Testis (tissue), 3 donors: Measurements from ENCODE around the gene PSMC3. TPM values are rescaled to one million over a fixed set of nuclear protein-coding genes. Genes with fewer than 3 reads are reported as not detected.

Experiments used
- DNase-seq: peaks from one replicate; pipeline ENCODE4 v3.0.0-alpha.2; 2019
- H3K27ac ChIP-seq, 2 donors: fragments of 200-600 bp; sonication (generic); one replicate each; pipeline ENCODE4 v1.5.1; 2019
- H3K27me3 ChIP-seq: fragments of 200-600 bp; sonication (generic); one replicate; pipeline ENCODE4 v1.5.1; 2019
- H3K36me3 ChIP-seq: fragments of 200-600 bp; sonication (generic); one replicate; pipeline ENCODE4 v1.5.1; 2017; ENCODE audit warnings: low read depth; ENCODE audit errors: missing control alignments
- H3K4me1 ChIP-seq: fragments of 200-600 bp; sonication (generic); one replicate; pipeline ENCODE4 v1.5.1; 2019
- H3K4me3 ChIP-seq, 2 donors: fragments of 200-600 bp; sonication (generic); one replicate each; pipeline ENCODE4 v1.5.1; 2017 to 2019
- H3K9me3 ChIP-seq: fragments of 200-600 bp; sonication (generic); one replicate; pipeline ENCODE4 v1.5.1; 2017
- POLR2A ChIP-seq: fragments of 450-650 bp; IDR thresholded peaks from one replicate; pipeline ENCODE4 v1.6.1; 2017; ENCODE audit warnings: antibody characterized with exemption, mild to moderate bottlenecking, moderate library complexity
- WGBS, 2 donors: methylation state at CpG; one replicate each; pipeline ENCODE4 v1.1.5; 2018; 5-methylcytosine and 5-hydroxymethylcytosine counted together
- intact Hi-C: fragments of 100-400 bp; cut with DNase I; formaldehyde crosslinking; loops from one replicate; pipeline ENCODE4 v1.15.1; 2023; ENCODE audit warnings: low total_unique reads
- polyA plus RNA-seq: library from polyadenylated mRNA; stranded (reverse); fragments of 350-450 nt; fragmentation: Illumina TruSeq; extraction: RNeasy Lipid Tissue Mini Kit (QIAGEN cat#74804); gene quantifications from one replicate; pipeline ENCODE4 v1.2.3, GENCODE V29; 2014; ENCODE audit warnings: low read depth, low replicate concordance; ENCODE audit not compliant: insufficient read depth
- total RNA-seq, 2 donors: library from RNA; depleted of rRNA; stranded (reverse); fragments of >200 nt; gene quantifications; one replicate each; pipeline ENCODE4 v1.2.3, GENCODE V29; 2016
- TF ChIP-seq, protein P1 (sequence below), 3 experiments: fragments of 450-650 bp in 2 of 3; fragments of 200-600 bp in 1 of 3; sonication (generic) in 1 of 3; IDR thresholded peaks; one replicate each; pipeline ENCODE4 v1.5.1; 2016 to 2019; ENCODE audit warnings: antibody characterized with exemption in 3 of 3, mild to moderate bottlenecking in 2 of 3, moderate library complexity in 1 of 3

PSMC3 gene
- total and polyA plus RNA-seq, 3 donors from 2014 or later, result 98.1 to 228 (median 108) TPM

DNA sequence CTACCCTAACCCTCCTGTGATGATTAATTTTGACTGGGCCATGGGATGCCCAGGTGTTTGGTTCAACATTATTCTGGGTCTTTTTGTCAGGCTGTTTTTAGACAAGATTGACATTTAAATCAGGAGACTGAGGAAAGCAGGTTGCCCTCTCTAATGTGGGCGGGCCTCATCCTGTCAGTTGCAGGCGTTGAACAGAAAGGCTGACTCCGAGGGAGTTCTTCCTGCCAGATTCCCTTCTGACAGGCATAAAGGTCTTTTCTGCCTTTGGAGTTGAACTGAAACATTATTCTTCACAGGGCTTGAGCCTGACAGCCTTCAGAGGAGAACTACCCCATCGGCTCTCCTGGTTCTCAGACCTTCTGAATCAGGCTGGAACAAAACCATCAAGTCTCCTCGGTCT is 4.3 kb upstream of the PSMC3 start:
- 73 to 81% methylated on average over 5 of the region's 5 CpGs for WGBS, 2 donors
- Histone ChIP-seq H3K9me3 (no peaks in the 10 kb centered on the region), H3K27me3 (no peaks in the 10 kb centered on the region), H3K4me1 (peaks cover 11% of the 10 kb centered on the region), H3K27ac (no peak overlapping the region), H3K36me3 (no peaks in the 10 kb centered on the region), H3K4me3 (no peak overlapping the region)
- DNase-seq, result no peak
- intact Hi-C loops, result no loop called here
- TF ChIP-seq, protein P1, sequence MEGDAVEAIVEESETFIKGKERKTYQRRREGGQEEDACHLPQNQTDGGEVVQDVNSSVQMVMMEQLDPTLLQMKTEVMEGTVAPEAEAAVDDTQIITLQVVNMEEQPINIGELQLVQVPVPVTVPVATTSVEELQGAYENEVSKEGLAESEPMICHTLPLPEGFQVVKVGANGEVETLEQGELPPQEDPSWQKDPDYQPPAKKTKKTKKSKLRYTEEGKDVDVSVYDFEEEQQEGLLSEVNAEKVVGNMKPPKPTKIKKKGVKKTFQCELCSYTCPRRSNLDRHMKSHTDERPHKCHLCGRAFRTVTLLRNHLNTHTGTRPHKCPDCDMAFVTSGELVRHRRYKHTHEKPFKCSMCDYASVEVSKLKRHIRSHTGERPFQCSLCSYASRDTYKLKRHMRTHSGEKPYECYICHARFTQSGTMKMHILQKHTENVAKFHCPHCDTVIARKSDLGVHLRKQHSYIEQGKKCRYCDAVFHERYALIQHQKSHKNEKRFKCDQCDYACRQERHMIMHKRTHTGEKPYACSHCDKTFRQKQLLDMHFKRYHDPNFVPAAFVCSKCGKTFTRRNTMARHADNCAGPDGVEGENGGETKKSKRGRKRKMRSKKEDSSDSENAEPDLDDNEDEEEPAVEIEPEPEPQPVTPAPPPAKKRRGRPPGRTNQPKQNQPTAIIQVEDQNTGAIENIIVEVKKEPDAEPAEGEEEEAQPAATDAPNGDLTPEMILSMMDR (IDR thresholded peaks at IDR 0.05), result no peak
- TF ChIP-seq POLR2A, result no peak

DNA sequence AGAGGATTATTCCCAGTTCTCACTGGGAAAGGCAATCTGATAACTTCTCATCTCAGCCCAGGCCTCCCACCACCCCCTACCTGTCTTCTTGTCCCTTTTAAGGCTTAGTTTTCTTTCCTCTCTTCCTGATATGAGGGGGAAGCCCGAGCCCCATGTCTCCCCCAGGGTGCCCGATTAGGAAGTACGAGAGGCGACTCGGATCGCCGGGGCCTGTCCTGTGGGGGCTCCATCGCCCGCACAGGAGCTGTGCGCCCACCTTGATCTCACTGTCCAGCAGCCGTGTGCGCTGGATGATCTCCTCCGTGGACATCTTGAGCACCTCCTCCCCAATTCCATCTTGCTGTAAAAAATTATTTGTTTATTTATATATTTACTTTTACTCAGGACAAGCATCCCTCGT is 628 bp downstream of the PSMC3 start:
- WGBS, 2 donors, result 1% methylated on average over 14 of the region's 14 CpGs
- Histone ChIP-seq H3K9me3 (no peaks in the 10 kb centered on the region), H3K27ac (peak overlapping the region; percentile 87 to 90), H3K27me3 (no peaks in the 10 kb centered on the region), H3K4me1 (peaks cover 8% of the 10 kb centered on the region), H3K4me3 (peak overlapping the region; percentile 76 to 95), H3K36me3 (no peaks in the 10 kb centered on the region)
- no peak for DNase-seq
- TF ChIP-seq, protein P1 (IDR thresholded peaks at IDR 0.05), result no peak
- no peak for TF ChIP-seq POLR2A
- intact Hi-C loops, result no loop called here

DNA sequence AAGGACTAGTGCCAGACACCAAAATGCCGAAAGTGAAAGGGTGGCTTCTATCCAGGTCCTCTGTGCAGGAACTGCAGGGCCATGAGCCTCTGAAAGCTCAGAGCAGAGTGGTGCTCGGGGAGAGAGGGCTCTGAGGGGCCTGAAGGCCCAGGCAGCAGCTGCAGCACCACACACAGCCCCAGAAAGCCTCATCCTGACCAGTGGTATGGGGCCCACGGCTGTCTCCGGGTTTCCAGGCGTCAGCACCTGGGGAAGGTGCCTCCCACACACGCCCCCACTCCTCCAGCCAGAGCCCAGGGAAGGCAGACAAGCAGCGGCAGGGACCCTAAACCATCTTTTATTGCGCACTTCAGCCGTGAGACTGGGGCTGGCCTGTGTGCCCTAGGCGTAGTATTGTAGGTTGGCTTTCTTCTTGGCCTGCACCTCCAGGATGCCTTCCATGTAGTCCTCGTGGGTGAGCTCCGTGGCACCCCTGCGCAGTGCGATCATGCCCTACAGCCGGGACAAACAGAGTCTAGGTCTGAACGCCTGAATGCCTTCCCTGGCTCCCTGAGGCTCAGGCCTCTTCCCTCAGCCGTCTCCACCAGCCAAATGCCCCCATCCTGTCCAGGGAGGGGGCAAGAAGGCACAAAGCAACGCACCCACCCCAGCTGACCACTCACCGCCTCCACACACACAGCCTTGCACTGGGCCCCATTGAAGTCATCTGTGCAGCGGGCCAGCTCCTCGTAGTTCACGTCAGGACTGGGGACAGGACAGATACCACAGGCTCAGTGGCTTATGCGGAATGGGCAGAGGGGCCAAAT is 7.6 kb downstream of the PSMC3 start:
- H3K27me3 ChIP-seq, result no peaks in the 10 kb centered on the region
- 70 to 84% methylated on average over 19 to 23 of the region's 23 CpGs for WGBS, 2 donors
- peaks cover 15% of the 10 kb centered on the region for H3K4me1 ChIP-seq
- H3K36me3 ChIP-seq, result no peaks in the 10 kb centered on the region
- H3K4me3 ChIP-seq, result no peak overlapping the region
- H3K27ac ChIP-seq, result no peak overlapping the region
- no peak for DNase-seq
- H3K9me3 ChIP-seq, result no peaks in the 10 kb centered on the region
- intact Hi-C loops, result no loop called here
- TF ChIP-seq, protein P1 (IDR thresholded peaks at IDR 0.05), result no peak
- TF ChIP-seq POLR2A, result no peak

DNA sequence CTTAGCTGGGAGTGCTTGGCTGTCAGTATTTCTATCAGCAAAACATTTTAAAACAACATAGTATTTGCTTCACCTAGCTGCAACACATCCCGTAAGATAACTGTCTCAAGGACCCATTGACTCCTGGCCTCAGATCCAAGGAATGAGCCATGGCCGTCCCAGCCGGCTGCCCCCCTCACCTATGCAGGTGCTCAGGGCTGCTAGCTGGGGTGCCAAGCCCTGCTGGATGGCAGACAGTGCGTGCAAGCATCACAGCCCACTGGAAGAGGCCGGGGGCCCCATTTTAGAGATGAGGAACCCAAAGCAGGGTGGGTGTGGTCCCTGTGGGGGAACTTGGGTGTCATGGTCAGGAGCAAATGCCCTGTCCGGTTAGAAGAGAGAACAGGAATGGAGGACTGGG is 8.5 kb downstream of the PSMC3 start:
- Histone ChIP-seq H3K9me3 (no peaks in the 10 kb centered on the region), H3K4me3 (no peak overlapping the region), H3K27ac (no peak overlapping the region), H3K36me3 (no peaks in the 10 kb centered on the region), H3K27me3 (no peaks in the 10 kb centered on the region), H3K4me1 (peaks cover 19% of the 10 kb centered on the region)
- intact Hi-C loops, result no loop called here
- WGBS, 2 donors, result 76 to 91% methylated on average over 2 to 6 of the region's 6 CpGs
- no peak for DNase-seq
- TF ChIP-seq, protein P1 (IDR thresholded peaks at IDR 0.05), result no peak
- TF ChIP-seq POLR2A, result no peak
